ENCODE measurements around the gene SHROOM3.

DNA sequence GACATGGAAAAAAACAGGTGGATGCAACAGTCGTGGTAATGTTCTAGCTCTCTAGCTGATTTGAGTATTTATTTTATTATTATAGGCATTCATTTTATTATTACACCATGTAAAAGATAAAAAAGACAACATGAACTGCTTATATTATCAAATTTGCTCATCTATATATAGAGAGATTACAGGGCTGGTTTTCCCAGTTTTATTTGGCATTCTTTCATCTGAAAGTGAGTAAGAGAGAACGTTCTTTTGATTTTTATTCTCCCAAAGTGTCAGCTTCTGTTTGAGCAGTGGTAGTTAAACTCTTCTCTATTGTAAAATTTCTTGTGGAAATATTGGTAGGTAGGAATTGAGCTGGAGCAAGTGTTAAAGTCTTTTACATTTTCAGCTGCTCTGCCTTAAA is 283.0 kb downstream of the SHROOM3 start:
- TF ChIP-seq, protein P1, sequence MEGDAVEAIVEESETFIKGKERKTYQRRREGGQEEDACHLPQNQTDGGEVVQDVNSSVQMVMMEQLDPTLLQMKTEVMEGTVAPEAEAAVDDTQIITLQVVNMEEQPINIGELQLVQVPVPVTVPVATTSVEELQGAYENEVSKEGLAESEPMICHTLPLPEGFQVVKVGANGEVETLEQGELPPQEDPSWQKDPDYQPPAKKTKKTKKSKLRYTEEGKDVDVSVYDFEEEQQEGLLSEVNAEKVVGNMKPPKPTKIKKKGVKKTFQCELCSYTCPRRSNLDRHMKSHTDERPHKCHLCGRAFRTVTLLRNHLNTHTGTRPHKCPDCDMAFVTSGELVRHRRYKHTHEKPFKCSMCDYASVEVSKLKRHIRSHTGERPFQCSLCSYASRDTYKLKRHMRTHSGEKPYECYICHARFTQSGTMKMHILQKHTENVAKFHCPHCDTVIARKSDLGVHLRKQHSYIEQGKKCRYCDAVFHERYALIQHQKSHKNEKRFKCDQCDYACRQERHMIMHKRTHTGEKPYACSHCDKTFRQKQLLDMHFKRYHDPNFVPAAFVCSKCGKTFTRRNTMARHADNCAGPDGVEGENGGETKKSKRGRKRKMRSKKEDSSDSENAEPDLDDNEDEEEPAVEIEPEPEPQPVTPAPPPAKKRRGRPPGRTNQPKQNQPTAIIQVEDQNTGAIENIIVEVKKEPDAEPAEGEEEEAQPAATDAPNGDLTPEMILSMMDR (conservative IDR thresholded peaks at IDR 0.05 in 1 of 2, IDR thresholded peaks at IDR 0.05 in 1 of 2; ENCODE audit: extremely low read depth in 1 of 2, insufficient read depth in 1 of 2, low read depth in 1 of 2, low read length in 2 of 2) = no peak
- no peak for TF ChIP-seq EZH2 (IDR thresholded peaks at IDR 0.05; ENCODE audit: borderline replicate concordance, low read length)

Measured in mammary epithelial cell (primary cell).